Measurements from ENCODE around the gene P2RY14. TPM values are rescaled to one million over a fixed set of nuclear protein-coding genes. Genes with fewer than 3 reads are reported as not detected.
"Not testable (repeated sequence)": the region's sequence is repeated elsewhere in the genome, so short reads cannot be mapped to it uniquely, and the experiment has no call there.

Gene P2RY14
- total RNA-seq, 1 donor from 2014 or later, result not detected

DNA sequence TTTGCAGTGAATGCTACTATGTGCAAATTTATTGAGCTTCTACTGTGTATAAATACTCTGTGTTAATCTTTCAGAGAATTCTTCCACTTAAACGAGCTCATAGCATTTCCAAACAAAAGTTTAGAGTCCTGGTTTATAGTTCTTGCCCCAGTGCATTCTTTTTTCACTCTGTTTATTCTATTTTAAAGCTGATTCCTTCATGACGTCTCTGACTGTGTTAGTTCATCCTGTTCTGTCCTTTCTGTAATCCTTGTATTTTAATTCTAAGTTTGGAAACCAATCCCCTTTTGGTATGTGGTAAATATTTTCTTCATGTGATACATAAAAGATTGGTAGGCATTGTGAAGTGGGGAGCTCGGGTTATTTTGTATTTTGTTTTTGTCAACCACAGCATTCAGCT lies 18.7 kb downstream of the P2RY14 start:
- no peak overlapping the region for H3K27ac Mint-ChIP-seq (ENCODE audit: unreplicated experiment)
- no peaks in the 10 kb centered on the region for H3K9me3 Mint-ChIP-seq (ENCODE audit: unreplicated experiment)
- DNase-seq, result no peak
- TF ChIP-seq CTCF (IDR thresholded peaks at IDR 0.05; ENCODE audit: partially characterized antibody, unreplicated experiment), result no peak
- no peaks in the 10 kb centered on the region for H3K36me3 Mint-ChIP-seq (ENCODE audit: unreplicated experiment)
- no peaks in the 10 kb centered on the region for H3K4me1 Mint-ChIP-seq (ENCODE audit: low read depth, unreplicated experiment)
- no peaks in the 10 kb centered on the region for H3K27me3 Mint-ChIP-seq (ENCODE audit: unreplicated experiment)
- no peak overlapping the region for H3K4me3 Mint-ChIP-seq (ENCODE audit: unreplicated experiment)

DNA sequence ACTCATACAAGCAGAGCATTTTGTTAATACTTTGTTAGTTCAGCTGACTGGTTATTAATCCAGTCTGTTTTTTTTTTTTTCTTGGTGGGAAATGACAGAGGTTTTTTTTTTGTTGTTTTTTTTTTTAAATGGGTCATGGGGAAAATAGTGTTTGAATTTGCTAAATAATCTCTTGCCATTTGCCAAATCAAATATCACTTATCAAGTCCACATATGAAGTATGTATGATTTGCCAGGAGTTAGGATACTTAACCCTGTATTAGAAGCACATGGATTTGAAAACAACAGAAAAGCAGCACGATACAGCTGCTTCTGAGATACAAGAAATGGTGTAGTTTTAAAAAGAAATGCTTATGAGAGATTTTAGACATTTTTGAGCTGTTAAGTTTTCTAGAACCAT lies 21.6 kb downstream of the P2RY14 start:
- DNase-seq, result no peak
- no peak overlapping the region for H3K4me3 Mint-ChIP-seq (ENCODE audit: unreplicated experiment)
- H3K9me3 Mint-ChIP-seq (ENCODE audit: unreplicated experiment), result no peaks in the 10 kb centered on the region
- no peaks in the 10 kb centered on the region for H3K36me3 Mint-ChIP-seq (ENCODE audit: unreplicated experiment)
- no peaks in the 10 kb centered on the region for H3K27me3 Mint-ChIP-seq (ENCODE audit: unreplicated experiment)
- no peak for TF ChIP-seq CTCF (IDR thresholded peaks at IDR 0.05; ENCODE audit: partially characterized antibody, unreplicated experiment)
- H3K27ac Mint-ChIP-seq (ENCODE audit: unreplicated experiment), result no peak overlapping the region
- H3K4me1 Mint-ChIP-seq (ENCODE audit: low read depth, unreplicated experiment), result peaks cover 1% of the 10 kb centered on the region

DNA sequence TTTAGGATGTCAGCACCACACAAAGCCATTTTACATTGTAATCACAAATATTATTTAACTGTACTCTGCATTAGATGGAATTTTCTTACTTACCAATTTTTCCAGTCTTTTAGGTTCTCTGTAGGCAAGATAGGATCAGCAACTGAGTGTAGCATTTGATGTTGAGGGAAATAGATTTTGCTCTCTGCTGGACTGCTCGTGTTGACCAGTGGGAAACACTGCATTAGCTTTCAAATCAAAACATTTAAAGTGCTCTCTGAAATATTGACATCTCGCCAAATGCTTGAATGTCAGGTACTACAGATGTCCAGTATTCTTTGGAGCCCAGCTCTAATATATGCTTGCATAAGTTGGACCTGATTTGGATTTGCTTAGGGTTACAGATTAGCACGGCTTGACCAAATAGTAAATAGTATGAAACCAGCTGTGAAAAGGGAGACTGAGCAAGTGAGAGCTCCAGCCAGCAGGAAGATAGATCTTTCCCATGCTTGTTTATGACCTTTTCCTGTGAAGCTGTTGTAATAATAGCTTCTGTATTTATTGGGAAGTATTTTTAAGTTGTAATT lies 29.5 kb downstream of the P2RY14 start:
- H3K27ac Mint-ChIP-seq (ENCODE audit: unreplicated experiment), result no peak overlapping the region
- H3K27me3 Mint-ChIP-seq (ENCODE audit: unreplicated experiment), result peaks cover 2% of the 10 kb centered on the region
- H3K9me3 Mint-ChIP-seq (ENCODE audit: unreplicated experiment), result peaks cover 2% of the 10 kb centered on the region
- TF ChIP-seq CTCF (IDR thresholded peaks at IDR 0.05; ENCODE audit: partially characterized antibody, unreplicated experiment), result no peak
- H3K4me3 Mint-ChIP-seq (ENCODE audit: unreplicated experiment), result no peak overlapping the region
- H3K4me1 Mint-ChIP-seq (ENCODE audit: low read depth, unreplicated experiment), result peaks cover 1% of the 10 kb centered on the region
- DNase-seq, result no peak
- H3K36me3 Mint-ChIP-seq (ENCODE audit: unreplicated experiment), result no peaks in the 10 kb centered on the region

DNA sequence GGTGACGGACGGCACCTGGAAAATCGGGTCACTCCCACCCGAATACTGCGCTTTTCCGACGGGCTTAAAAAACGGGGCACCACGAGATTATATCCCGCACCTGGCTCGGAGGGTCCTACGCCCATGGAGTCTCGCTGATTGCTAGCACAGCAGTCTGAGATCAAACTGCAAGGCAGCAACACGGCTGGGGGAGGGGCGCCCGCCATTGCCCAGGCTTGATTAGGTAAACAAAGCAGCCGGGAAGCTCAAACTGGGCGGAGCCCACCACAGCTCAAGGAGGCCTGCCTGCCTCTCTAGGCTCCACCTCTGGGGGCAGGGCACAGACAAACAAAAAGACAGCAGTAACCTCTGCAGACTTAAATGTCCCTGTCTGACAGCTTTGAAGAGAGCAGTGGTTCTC lies 36.3 kb downstream of the P2RY14 start:
- H3K4me1 Mint-ChIP-seq (ENCODE audit: low read depth, unreplicated experiment); H3K27me3 Mint-ChIP-seq (ENCODE audit: unreplicated experiment); H3K4me3 Mint-ChIP-seq (ENCODE audit: unreplicated experiment); H3K27ac Mint-ChIP-seq (ENCODE audit: unreplicated experiment); DNase-seq; H3K36me3 Mint-ChIP-seq (ENCODE audit: unreplicated experiment); H3K9me3 Mint-ChIP-seq (ENCODE audit: unreplicated experiment): not testable (repeated sequence)

DNA sequence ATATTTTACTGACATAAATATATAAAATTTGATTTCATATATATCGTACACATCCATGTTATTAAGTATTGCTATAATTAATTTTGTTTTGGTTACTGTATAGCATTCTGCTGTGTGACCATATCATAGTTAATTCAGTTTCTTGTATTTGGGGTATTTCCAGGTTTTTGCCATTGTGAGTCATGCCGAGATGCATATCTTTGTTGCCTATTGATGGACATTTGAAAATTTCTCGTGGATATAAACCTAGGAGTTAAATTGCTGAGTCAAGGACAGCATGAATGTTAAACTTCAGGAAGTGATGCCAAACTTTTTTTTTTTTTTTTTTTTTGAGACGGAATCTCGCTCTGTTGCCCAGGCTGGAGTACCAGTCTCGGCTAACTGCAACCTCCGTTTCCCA lies 41.6 kb downstream of the P2RY14 start:
- Mint-ChIP-seq H3K4me3 (ENCODE audit: unreplicated experiment) (no peak overlapping the region), H3K27ac (ENCODE audit: unreplicated experiment) (no peak overlapping the region), H3K36me3 (ENCODE audit: unreplicated experiment) (no peaks in the 10 kb centered on the region), H3K4me1 (ENCODE audit: low read depth, unreplicated experiment) (no peaks in the 10 kb centered on the region), H3K9me3 (ENCODE audit: unreplicated experiment) (no peaks in the 10 kb centered on the region), H3K27me3 (ENCODE audit: unreplicated experiment) (peaks cover 3% of the 10 kb centered on the region)
- DNase-seq, result no peak
- no peak for TF ChIP-seq CTCF (IDR thresholded peaks at IDR 0.05; ENCODE audit: partially characterized antibody, unreplicated experiment)

Measured in glutamatergic neuron (in vitro differentiated cells).